HUES64 (cell line): ENCODE results near the gene SECISBP2L.

Source experiments
- H3K27ac ChIP-seq: 2 replicates; pipeline ENCODE4 v1.7.0; 2013; ENCODE audit warnings: low read depth, low read length, inconsistent platforms
- H3K27me3 ChIP-seq: 2 replicates; pipeline ENCODE4 v1.6.1; 2013; ENCODE audit warnings: mild to moderate bottlenecking, low read length; ENCODE audit not compliant: insufficient read depth
- H3K36me3 ChIP-seq: 2 replicates; pipeline ENCODE4 v1.6.1; 2013; ENCODE audit warnings: mild to moderate bottlenecking, low read length; ENCODE audit not compliant: insufficient read depth
- H3K4me1 ChIP-seq: 2 replicates; pipeline ENCODE4 v1.6.1; 2013; ENCODE audit warnings: mild to moderate bottlenecking, low read length, moderate library complexity; ENCODE audit not compliant: insufficient read depth
- H3K4me3 ChIP-seq: 2 replicates; pipeline ENCODE4 v1.5.1; 2013; ENCODE audit warnings: mild to moderate bottlenecking, low read length, moderate library complexity
- H3K9ac ChIP-seq: 2 replicates; pipeline ENCODE4 v1.6.1; 2013; ENCODE audit warnings: mild to moderate bottlenecking, low read depth, low read length
- H3K9me3 ChIP-seq: 2 replicates; pipeline ENCODE4 v1.6.1; 2013; ENCODE audit warnings: low read depth, low read length; ENCODE audit not compliant: insufficient read depth
- WGBS: fragments of 150-250, 120-280 bp; methylation state at CpG from one replicate; pipeline ENCODE4 v1.1.7; 2013; ENCODE audit warnings: missing lambda C conversion rate; 5-methylcytosine and 5-hydroxymethylcytosine counted together

The SECISBP2L gene

DNA sequence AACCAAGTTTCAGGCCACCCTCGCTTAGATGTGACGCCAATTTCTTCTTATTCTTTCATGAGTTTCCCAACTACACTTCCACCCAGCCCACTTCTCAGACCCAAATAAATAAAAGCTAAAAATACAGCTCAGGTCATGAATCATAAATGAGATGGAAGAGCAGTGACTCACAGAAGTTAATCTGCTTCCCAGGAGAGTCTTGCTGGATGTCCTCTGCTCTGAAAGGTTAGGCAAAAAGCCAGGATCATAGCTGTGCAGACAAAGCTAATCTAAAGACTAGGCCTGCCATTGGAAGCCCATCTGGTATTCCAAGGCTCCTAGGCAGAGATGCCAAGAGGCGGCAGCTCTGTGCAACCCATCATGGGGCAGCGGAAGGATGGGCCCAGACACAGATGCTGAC lies 106.6 kb downstream of the SECISBP2L start:
- no peaks in the 10 kb centered on the region for H3K4me1 ChIP-seq
- WGBS: 90% methylated on average over 4 of the region's 4 CpGs
- no peaks in the 10 kb centered on the region for H3K27me3 ChIP-seq
- no peak overlapping the region for H3K9ac ChIP-seq
- H3K36me3 ChIP-seq: no peaks in the 10 kb centered on the region
- H3K9me3 ChIP-seq: no peaks in the 10 kb centered on the region
- H3K4me3 ChIP-seq: no peak overlapping the region
- H3K27ac ChIP-seq: no peak overlapping the region
